GM21526 (cell line): ENCODE measurements around the gene KIF5A.

Experiments used
- ATAC-seq: cut with Tn5 transposase; IDR thresholded peaks from one replicate; pipeline ENCODE4 v1.9.1; 2021; ENCODE audit warnings: moderate library complexity; ENCODE audit not compliant: unreplicated experiment, low FRiP score

The KIF5A gene

DNA sequence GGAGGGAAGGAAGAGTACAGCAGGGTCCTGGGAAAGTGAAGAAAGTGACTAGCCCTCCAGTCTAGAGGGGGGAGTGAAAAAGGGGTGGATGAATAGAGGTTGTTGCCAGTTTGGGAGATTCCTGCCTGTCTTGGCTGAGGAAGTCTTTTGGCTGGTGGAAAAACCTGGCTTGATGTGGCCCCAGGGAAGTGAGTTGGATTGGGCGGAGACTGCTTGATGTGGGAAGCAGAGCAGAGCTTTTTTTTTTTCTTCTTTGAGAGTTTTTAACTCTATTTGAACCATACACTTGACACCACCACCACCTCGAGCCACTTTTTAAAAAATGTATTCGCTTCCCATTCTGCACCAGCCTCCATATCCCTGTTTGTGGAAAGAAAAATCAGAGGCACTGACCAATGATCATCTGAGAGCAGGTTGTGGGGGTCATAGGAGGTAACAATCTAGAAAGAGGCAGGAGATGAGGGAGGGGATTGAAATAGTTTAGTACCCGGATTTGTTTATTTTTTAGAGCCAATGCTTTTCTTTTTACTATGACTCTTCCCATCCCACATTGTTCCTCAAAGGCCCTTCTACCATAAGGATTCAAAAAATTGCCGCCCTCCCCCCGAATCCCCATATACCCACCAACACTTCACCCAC lies 54.1 kb downstream of the KIF5A start:
- ATAC-seq: no peak

DNA sequence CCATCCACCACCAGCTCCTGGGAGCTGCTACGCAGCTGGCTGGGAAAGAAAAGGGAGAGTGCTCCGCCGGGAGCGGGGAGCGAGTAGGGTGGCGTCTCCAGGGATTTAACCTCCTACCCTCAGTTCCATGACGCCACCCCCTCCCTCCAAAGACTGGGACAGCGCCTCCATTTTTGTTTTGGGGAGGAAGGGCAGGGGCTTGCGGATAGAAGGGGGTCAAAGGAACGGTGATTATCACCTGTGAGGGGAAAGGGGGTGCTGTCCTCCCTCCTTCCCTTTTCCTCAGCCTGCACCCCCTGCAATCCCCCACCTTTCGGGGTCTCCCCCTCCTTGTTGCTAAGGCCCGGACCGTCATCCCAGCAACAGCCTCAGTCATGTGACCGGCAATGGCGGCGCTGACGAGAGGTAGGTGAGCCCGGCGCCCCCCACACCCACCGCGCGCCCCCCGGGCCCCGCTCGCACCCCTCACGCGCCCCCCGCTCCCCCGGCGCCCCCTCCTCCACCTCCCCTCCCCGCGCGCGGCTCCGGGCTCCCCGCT lies 54.7 kb downstream of the KIF5A start, which contains the start of gene DTX3:
DTX3 (plus strand) TSS at position 371 of the 538 bp plus-strand sequence. CDS start 1,694 bp downstream, outside the sequence.
- no peak for ATAC-seq

DNA sequence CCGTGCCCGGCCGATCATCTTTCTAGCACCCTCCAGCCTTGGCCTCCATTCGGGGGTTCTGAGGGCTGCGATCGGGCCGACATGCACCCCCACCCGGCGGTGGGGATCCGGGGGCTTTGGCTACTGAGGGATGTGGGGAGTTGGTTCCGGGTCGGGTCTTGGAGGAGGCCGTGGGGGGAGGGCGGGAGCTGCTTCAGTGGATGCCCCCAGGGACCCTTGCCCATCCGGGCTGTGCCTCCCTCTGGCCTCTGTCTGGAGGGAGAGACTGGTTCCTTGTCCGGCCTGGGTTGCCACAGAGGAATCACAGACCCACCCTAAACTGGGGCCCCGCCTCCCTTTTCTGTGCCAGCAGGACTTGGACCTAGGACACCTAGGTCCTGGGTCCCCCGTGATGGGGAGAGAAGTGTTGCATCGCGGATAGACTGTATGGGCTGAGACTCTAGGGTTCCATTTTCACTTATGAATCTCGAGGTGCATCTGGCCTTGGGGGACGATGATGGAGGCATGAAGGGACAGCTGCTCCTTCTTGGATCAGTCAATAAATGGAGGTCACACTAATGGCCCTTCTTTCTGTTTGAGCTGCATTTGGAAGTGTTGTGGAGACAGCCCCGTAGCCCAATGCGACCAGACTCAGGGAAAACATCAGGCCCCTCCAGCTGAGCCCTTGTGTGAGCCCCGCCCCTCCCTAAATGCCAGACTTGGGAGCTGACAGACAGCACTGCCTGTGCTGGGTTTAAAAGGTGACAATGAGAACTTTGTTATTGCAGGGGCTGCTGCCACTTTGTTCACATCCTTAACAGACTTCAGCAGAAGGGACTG lies 55.4 kb downstream of the KIF5A start:
- ATAC-seq: no peak

DNA sequence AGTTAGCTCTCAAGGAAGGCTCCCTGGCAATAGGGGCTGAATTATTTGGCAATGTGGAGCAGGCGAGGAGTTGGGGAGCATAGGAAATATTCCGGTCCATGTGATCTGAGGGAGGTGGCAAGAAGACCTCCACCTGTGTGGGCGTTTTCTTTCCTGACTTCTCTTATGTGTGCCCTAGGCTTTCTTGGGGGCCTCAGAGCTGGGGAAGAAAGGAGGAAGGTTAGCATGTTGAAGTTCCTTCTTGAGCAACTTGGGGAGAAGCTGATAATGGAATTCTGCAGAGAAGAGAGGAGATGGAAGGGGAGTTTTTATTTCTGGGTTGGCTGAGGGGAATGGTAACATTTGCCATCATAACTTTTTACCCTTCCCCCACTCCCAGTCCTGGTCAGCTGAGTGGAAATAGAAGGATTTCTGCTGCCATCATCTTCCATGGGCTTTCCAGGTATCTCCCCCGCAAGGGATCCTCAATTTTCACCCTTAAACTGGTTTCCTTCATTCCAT lies 56.0 kb downstream of the KIF5A start:
- ATAC-seq: no peak

DNA sequence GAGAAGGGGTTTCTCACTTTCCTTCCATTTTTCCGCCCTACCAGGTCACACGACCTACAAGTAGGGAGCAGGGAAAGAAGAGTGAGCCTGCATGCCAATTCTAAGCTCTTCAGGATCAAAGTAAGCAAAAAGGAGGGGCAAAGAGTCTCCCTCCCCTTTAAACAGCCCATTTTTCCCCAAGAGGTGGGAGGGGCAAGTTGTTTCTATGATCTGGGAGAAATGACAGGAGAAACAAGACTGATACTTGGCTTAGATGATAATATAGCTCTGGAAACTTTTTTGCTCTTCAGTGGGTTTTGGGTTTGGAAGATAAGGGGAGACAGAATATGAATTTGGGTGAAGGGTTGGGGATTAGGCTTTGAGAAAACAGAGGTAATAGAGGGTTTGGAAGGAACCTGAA lies 56.6 kb downstream of the KIF5A start:
- ATAC-seq: no peak

DNA sequence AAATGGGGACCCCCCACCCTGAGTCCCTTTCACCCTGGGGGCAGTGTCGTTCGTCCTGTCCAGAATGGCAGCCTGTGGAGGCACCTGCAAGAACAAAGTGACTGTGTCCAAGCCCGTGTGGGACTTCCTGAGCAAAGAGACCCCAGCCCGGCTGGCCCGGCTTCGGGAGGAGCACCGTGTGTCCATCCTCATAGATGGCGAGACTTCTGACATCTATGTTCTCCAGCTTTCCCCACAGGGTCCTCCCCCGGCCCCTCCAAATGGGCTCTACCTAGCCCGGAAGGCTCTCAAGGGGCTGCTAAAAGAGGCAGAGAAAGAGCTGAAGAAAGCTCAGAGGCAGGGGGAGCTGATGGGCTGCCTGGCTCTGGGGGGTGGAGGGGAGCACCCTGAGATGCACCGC lies 57.0 kb downstream of the KIF5A start:
- no peak for ATAC-seq

DNA sequence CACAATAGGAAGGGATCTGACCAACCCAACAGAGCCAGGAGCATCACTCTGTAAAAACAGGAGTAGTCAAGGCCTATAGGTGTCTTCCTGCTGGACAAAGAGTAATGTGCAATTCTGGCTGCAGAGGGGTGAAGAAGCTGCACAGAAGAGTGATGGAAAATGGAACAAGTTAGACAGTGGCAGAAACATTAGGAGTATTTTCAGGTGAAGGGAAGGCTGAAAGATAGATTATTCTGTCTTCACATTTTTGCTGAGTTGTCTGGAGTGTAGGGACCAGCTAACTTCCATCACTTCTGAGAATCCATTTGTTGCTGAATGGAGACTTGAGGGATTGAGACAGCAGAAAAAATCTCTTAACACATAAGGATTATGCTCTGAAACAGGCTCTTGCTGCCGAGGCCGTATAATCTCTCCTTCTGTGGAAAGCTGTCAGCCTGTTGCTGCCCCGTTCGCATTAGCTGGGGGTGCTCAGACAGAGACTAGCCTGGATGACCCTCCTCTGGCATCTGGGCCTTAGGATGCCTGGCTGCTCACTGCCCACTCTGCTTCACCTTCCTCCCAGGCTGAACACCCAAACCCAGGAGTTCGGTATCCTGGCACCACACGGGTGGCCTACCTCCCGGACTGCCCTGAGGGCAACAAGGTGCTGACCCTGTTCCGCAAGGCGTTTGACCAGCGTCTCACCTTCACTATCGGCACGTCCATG lies 58.3 kb downstream of the KIF5A start:
- no peak for ATAC-seq

DNA sequence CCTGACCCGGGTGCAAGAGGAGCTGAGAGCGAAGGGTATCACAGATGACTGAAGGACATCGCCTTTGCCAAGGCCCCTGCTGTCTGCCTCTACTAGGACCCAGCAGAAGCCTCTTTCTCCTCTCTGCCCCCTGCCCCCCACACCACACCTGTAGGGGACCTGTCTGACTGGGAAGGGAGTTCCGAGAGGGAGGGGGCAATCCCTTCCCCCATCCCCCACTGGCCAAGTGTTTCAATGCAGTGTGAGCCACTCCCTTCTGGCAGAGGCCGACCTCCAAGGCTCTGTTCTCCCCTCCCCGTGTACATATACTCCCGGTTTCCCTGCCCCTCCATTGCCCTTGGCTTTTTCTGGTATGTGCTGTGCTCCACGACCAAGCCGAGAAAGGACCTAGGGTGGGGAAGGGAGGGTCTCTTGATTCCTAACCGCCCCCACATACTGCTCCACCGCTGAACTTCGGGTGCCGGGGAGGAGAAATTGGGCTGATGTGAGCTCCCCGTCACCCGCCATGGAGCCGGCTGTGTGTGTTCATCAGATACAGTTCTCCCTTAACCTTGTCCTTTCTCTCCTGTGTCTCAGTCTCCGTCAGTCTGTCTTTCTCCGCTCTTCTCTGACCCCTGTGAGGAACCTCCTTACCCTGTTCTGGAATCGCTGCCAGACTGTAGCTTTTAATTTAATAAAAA lies 59.4 kb downstream of the KIF5A start:
- ATAC-seq: no peak

DNA sequence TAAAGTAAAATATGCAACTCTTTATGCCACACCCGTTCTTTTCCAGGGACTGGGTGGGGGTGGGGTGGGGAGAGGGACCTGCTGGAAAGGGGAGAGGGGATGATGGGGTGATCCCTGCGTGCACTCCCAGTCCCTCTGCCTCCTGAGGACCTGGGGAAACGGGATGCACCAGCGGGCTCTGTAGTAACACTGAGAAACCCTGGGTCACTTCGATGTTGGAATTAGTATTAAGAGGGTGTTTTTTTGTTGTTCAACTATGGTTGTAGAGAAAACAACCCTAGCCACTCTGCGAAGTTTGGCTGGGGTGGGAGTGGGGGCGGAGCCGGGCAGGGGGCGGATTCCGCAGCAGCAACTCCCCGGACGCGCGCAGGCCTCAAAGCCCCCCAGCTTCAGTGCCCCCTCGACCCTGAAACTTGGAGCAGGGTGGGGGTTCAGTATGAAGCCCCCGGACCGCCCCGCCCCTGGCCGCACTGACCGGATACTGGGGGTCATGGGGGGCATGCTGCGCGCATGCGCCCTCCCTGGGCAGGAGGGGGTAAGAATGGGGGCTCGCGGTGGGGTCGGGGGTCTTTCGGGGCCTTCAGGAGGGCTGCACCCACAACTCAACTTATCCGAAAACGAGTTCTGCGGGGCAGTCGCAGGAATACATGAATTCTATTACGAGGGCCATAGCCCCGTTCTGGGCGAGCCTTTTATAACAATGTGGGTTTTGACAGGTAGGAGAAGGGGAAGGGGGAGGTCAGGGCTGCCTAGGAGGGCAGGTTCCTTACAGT lies 60.1 kb downstream of the KIF5A start:
- ATAC-seq: no peak

DNA sequence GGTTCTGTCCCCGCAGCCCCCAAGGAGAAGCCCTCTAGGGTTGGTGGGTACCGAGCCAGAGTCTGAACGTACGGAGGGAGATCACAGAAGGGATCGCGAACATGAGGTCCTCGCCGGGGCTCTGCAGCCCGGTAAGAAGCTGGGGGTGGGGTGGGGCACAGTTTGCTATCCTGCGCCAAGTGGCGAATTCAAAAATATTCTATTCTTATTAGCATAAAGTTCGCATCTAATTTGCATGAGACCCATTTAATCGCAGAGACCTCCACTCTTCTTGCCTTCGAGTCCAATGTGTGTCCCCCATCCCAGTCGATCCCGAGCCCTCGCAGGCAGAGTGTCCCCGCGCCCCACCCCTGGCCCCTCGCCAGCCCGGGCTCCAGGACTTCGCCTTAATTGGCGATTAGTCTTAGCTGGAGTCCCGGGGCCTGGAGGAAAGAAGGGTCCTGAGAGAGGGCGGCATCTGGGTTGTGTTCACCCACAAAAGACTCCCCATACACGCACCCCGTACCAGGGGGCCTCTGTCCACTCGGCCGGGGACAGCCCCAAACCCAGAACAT lies 60.8 kb downstream of the KIF5A start:
- no peak for ATAC-seq

DNA sequence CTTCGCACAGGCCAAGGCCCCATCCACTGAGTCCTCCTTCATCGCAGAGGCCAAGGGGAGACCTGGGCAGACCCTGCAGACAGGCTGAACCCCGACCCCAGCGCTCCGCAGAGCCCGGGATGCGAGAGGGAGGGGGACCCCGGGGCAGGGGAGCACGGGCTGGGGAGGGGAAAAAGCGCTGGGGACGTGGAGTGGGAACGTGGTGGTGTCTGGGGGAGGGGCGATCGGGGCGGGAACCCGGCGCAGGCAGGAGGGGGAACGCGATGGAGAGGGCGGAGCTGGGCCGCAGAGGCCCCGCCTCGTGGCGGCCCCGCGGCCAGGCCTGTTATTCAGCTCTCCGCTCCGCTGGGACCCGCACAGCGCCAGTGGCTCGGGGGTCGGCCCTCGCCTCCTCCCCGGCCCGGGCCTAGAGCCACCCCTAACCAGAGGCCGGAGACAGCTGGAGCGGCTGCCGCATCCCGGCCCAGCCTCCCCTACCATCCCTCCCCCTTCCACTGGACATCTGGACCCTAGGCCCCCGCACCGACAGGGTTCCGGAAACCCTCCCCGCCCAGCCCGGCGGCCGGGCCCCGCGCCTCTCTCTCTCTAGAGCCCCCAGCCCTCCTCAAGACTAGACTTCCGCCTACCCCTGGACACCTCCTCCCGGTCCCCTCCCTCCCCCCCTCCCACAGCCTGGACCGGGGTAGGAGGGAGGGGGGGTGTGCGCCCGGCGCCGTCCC lies 61.4 kb downstream of the KIF5A start, which contains the start of gene ARHGEF25:
ARHGEF25 (plus strand) TSS at position 328 of the 719 bp plus-strand sequence. CDS start 460 bp downstream, outside the sequence.
- ATAC-seq: peak; percentile 46

DNA sequence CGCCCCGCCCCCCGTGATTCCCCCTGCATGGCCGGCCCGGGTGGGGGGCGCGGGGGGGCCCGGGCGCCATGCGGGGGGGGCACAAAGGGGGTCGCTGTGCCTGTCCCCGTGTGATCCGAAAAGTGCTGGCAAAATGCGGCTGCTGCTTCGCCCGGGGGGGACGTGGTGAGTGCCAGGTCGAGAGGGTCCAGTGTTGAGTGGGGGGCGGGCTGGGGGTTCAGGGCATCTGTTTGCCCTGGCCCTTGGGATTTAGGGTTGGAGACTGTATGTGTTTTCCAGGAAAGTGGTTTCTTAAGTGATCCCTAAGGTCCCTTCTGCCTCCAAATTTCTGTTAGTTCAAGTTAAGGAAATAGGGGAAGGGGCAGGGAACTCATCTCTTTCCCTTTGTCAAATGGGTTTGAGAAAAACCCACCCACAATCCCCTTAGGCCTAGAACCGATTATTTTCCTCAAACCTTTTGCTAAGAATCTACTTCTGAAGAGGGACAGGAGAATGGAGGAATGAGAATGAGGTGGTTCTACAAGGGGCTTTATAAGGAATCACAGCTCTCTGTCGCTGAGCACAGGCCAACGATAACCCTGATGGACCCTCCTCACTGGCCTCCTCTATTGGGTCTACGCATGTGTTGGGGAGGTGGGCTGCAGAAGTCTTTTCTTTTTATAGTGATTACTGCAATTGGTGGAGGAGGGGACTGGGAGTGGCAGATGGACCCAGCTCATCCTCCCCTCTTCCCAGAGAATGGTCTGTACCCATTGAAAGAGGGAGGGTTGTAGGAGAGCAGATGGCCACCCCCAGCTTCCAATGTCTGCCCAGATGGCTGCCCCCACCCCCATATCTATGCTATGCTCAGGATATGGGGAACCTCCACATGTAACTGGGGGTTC lies 62.2 kb downstream of the KIF5A start:
- no peak for ATAC-seq

DNA sequence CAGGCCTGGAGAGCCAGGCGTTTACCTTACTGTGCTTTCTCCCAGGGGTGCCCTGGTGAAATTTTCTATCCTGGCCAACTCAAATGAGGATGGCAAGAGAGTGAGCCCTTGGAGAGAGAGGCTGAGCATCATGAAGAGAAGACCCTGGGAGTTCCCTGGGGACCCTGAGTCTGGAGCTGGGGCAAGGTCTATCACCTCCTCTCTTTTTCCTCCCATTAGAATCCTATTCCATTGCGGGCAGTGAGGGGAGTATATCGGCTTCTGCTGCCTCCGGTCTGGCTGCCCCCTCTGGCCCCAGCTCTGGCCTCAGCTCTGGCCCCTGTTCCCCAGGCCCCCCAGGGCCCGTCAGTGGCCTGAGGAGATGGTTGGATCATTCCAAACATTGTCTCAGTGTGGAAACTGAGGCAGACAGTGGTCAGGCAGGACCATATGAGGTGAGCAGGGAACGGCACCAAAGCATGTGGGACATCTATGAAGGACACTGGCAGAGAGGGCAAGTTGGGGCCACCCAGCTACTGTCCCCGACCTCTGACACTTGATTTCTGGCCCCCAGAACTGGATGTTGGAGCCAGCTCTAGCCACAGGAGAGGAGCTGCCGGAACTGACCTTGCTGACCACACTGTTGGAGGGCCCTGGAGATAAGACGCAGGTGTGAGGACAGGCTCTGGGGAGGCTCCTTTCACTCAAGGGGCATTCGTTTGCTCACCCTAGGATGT lies 63.0 kb downstream of the KIF5A start:
- no peak for ATAC-seq

DNA sequence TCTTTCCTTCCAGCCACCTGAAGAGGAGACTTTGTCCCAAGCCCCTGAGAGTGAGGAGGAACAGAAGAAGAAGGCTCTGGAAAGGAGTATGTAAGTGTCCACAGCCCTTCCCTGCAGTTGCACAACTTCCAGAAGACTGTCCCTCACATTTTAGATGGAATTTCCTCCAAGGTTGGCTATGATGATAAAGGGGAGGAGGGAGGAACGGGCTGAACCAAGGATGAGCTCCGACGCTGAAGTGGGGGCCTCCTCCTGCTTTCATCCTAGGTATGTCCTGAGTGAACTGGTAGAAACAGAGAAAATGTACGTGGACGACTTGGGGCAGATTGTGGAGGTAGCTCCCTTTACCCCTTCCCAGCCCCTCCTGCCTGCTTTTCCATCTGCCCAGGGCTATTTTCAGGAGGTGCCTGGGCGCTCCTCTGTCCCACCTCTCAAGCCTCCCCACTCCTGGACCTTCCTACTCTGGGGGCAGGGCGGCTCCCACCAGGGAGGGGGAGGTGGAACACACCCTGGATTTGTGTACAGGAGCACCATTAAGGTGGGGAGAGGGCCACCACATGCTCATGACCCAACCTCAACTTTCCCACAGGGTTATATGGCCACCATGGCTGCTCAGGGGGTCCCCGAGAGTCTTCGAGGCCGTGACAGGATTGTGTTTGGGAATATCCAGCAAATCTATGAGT lies 63.7 kb downstream of the KIF5A start:
- ATAC-seq: no peak

DNA sequence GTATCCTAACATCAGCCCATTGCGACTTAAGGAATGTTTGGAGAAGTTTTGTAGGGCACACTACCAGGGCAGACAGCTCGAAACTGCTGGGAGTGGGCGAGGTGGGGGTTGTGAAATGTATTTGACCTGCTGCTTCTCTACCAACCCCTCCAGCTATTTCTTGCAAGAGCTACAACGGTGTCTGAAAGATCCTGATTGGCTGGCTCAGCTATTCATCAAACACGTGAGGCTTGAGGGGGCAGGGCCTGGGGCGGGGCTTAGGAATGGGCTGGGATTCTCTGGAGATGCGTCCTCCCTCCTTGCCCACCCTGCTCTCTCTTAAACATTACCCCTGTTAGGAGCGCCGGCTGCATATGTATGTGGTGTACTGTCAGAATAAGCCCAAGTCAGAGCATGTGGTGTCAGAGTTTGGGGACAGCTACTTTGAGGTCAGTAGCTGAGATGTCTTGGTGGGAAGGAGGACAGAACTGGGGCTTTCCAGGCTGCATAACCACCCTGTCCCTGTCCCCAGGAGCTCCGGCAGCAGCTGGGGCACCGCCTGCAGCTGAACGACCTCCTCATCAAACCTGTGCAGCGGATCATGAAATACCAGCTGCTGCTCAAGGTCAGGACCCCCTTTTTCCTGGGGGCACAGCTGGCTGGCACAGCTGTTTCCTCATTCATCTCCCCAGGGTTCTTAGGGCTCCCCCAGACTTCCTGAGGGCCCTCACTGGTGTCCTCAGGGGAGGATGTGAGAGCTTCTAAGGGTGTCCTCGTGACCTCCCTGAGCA lies 64.5 kb downstream of the KIF5A start:
- ATAC-seq: no peak
